Spleen (tissue), 11 donors: ENCODE measurements around the gene UTP25. TPM values are rescaled to one million over a fixed set of nuclear protein-coding genes. Genes with fewer than 3 reads are reported as not detected.

Experiments used
- DNase-seq: peaks from one replicate; pipeline ENCODE4 v3.0.0-alpha.2; 2020
- H3K27ac ChIP-seq, 8 donors: fragments of 200-600 bp; sonication (generic) in 7 of 8; 1 replicate in 4 of 8; 2 replicates in 4 of 8; pipeline versions ENCODE4 v1.5.0 to v1.8.0; 2016 to 2021; ENCODE audit warnings: inconsistent platforms in 4 of 8, mild to moderate bottlenecking in 4 of 8, moderate library complexity in 1 of 8
- H3K27me3 ChIP-seq, 7 donors: fragments of 200-600 bp; sonication (generic) in 6 of 7; replicated peaks in 1 of 7; 1 replicate in 4 of 7; 2 replicates in 3 of 7; pipeline versions ENCODE4 v1.5.0 to v1.8.0; 2016 to 2021; ENCODE audit warnings: inconsistent platforms in 3 of 7, mild to moderate bottlenecking in 1 of 7
- H3K36me3 ChIP-seq, 6 donors: fragments of 200-600 bp; sonication (generic) in 5 of 6; 1 replicate in 4 of 6; 2 replicates in 2 of 6; pipeline versions ENCODE4 v1.5.0 to v1.8.0; 2016 to 2021; ENCODE audit warnings: inconsistent platforms in 2 of 6
- H3K4me1 ChIP-seq, 6 donors: fragments of 200-600 bp; sonication (generic) in 5 of 6; 1 replicate in 3 of 6; 2 replicates in 3 of 6; pipeline versions ENCODE4 v1.5.0 to v1.8.0; 2016 to 2021; ENCODE audit warnings: inconsistent platforms in 3 of 6
- H3K4me3 ChIP-seq, 8 donors: fragments of 200-600 bp; sonication (generic) in 7 of 8; 1 replicate in 4 of 8; 2 replicates in 4 of 8; pipeline versions ENCODE4 v1.5.0 to v1.8.0; 2016 to 2021; ENCODE audit warnings: inconsistent platforms in 4 of 8, mild to moderate bottlenecking in 4 of 8, moderate library complexity in 2 of 8
- H3K9me3 ChIP-seq, 8 donors: fragments of 200-600 bp; sonication (generic) in 7 of 8; 1 replicate in 4 of 8; 2 replicates in 4 of 8; pipeline versions ENCODE4 v1.5.0 to v1.8.0; 2016 to 2021; ENCODE audit warnings: inconsistent platforms in 4 of 8
- POLR2A ChIP-seq, 3 donors: fragments of 450-650 bp; IDR thresholded peaks; one replicate each; pipeline ENCODE4 v1.5.1; 2017; ENCODE audit warnings: antibody characterized with exemption in 3 of 3, mild to moderate bottlenecking in 1 of 3
- POLR2AphosphoS5 ChIP-seq, 3 donors: sonication (generic); formaldehyde crosslinking; IDR thresholded peaks; one replicate each; pipeline ENCODE4 v1.5.1; 2017; ENCODE audit warnings: antibody characterized with exemption in 3 of 3
- WGBS, 5 donors: extraction: QIAGEN DNeasy Blood & Tissue Kit in 3 of 5; methylation state at CpG; one replicate each; pipeline versions ENCODE4 v1.1.5 to v1.1.7; 2013 to 2018; 5-methylcytosine and 5-hydroxymethylcytosine counted together
- intact Hi-C: fragments of 100-400 bp; cut with DNase I; formaldehyde crosslinking; loops from one replicate; pipeline ENCODE4 v1.15.0; 2023; ENCODE audit warnings: low total_unique reads
- polyA plus RNA-seq, 3 donors: library from polyadenylated mRNA; stranded (reverse); fragments of 200-250 nt; gene quantifications; one replicate each; pipeline ENCODE4 v1.2.1, GENCODE V29; 2013
- total RNA-seq, 7 donors: library from RNA; depleted of rRNA in 3 of 7; stranded (reverse); fragments of >200 nt in 3 of 7; fragmentation: NEBNext Ultra II Directional in 4 of 7; extraction: Animal tissue kit (Norgen Biotek cat#: 25700) in 4 of 7; gene quantifications; one replicate each; pipeline versions ENCODE4 v1.1.0 to v1.2.1, GENCODE V29; 2016 to 2021
- TF ChIP-seq, protein P1 (sequence below), 11 experiments: fragments of 200-600 bp in 7 of 11; fragments of 450-650 bp in 4 of 11; sonication (generic) in 4 of 11; IDR thresholded peaks in 8 of 11; conservative IDR thresholded peaks in 3 of 11; 1 replicate in 7 of 11; 2 replicates in 4 of 11; pipeline versions ENCODE4 v1.4.0 to v1.8.0; 2016 to 2021; ENCODE audit warnings: antibody characterized with exemption in 11 of 11, inconsistent platforms in 4 of 11, mild to moderate bottlenecking in 1 of 11
- donor health status: healthy with polysubstance abuse.
- donor health status: DM: no; HTN: no; CAD: no; lungs with moderate emphysema.
- donor health status: DM: no; HTN: no; CAD: no.
- donor health status: Bipolar disorder and iron deficiency.
- donor health status: healthy.
- donor health status: DM: no; HTN: no; CAD: no.
- donor health status: DM: yes; HTN: yes; CAD: no.

The UTP25 gene
- total and polyA plus RNA-seq, 10 donors, result 1.8 to 13.4 (median 9.1) TPM

DNA sequence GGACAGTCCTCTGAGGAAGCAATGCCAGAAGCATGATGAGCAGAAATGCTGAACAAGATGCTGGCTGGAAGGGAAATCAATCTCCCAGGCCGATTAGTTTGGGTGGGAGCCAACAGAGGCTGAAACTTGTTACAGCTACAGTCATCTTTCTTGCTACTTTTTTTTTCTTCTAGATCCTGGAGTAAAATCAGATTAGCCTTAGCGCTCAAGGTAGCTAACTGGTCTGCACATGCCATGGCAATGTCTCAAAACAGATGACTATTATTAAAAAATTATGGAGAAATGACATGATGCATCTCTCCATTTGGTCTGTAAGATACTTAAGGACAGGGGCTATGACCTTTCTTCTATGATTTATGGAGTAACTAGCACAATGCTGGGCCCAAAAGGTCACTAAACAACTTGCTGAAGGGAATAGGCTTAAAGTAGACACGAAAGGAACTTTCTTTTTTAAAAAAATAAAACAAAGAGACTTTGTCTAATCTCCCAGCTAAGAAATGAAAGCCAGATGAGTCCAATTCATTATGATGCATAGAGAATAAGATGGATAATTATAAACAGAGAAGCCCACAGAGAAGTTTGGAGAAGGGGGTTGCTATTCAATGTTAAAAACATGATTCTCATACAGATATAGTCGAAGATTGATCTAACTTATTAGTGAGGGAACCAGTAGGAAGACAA is 42.5 kb downstream of the UTP25 start:
- Histone ChIP-seq H3K4me3 (no peak overlapping the region), H3K4me1 (no peaks in the 10 kb centered on the region), H3K27ac (no peak overlapping the region), H3K36me3 (no peaks in the 10 kb centered on the region), H3K9me3 (peaks cover 0 to 22% (median 17%) of the 10 kb centered on the region in 8 donors), H3K27me3 (peaks cover 0 to 26% (median 0%) of the 10 kb centered on the region in 7 donors)
- intact Hi-C loops, result no loop called here
- TF ChIP-seq POLR2A (IDR thresholded peaks at IDR 0.05) (no peak), POLR2AphosphoS5 (IDR thresholded peaks at IDR 0.05) (no peak)
- TF ChIP-seq, protein P1, sequence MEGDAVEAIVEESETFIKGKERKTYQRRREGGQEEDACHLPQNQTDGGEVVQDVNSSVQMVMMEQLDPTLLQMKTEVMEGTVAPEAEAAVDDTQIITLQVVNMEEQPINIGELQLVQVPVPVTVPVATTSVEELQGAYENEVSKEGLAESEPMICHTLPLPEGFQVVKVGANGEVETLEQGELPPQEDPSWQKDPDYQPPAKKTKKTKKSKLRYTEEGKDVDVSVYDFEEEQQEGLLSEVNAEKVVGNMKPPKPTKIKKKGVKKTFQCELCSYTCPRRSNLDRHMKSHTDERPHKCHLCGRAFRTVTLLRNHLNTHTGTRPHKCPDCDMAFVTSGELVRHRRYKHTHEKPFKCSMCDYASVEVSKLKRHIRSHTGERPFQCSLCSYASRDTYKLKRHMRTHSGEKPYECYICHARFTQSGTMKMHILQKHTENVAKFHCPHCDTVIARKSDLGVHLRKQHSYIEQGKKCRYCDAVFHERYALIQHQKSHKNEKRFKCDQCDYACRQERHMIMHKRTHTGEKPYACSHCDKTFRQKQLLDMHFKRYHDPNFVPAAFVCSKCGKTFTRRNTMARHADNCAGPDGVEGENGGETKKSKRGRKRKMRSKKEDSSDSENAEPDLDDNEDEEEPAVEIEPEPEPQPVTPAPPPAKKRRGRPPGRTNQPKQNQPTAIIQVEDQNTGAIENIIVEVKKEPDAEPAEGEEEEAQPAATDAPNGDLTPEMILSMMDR (IDR thresholded peaks at IDR 0.05 in 8 of 11, conservative IDR thresholded peaks at IDR 0.05 in 3 of 11), result no peak
- no peak for DNase-seq
- WGBS, 5 donors, result 50 to 63% (median 61%) methylated on average over 4 of the region's 4 CpGs

DNA sequence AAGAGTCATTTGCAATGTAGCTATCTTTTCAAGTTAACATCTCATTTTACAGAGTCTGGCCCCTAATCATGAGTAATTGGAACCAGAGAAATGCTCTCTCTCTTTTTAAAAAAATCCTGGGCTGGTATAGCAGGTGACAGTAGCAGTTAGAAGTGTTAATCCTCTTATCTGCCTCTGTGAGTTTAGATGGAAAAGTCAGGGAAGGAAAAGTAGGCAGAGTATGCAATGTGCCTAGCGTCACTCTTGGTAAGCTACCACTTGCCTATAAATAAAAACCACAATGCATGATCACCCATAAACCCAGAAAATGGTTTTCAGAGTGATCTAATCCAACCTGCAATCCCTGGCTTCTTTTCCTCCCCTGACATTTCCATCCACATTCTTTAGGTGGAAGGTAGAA is 43.2 kb downstream of the UTP25 start:
- WGBS, 5 donors, result 0 to 90% (median 29%) methylated on average over 1 of the region's 1 CpG
- intact Hi-C loops, result no loop called here
- no peak overlapping the region for H3K27ac ChIP-seq
- TF ChIP-seq, protein P1 (IDR thresholded peaks at IDR 0.05 in 8 of 11, conservative IDR thresholded peaks at IDR 0.05 in 3 of 11), result no peak
- TF ChIP-seq POLR2AphosphoS5 (IDR thresholded peaks at IDR 0.05), result no peak
- no peak for TF ChIP-seq POLR2A (IDR thresholded peaks at IDR 0.05)
- DNase-seq, result no peak
- H3K27me3 ChIP-seq, result peaks cover 0 to 33% (median 0%) of the 10 kb centered on the region in 7 donors
- no peak overlapping the region for H3K4me3 ChIP-seq
- H3K9me3 ChIP-seq, result peaks cover 0 to 20% (median 17%) of the 10 kb centered on the region in 8 donors
- no peaks in the 10 kb centered on the region for H3K4me1 ChIP-seq
- H3K36me3 ChIP-seq, result no peaks in the 10 kb centered on the region

DNA sequence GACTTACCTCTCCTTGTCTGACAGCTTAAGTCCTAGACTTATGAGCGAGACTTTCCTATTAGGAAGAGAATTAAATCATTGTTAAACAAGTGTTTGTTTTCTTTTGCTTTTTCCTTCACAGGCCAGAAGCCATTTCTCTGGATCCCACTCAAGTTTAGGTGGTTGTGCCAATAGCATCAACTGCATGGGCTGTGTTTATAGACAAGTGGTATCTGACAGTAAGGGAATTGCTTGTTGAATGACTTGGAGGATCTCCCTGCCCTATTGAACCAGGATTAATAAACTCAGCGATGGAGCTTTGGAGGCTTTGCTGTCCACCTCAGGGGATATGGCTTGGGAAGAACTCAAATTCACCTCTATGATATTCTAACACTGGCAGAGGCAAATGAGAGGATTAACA is 43.7 kb downstream of the UTP25 start:
- Histone ChIP-seq H3K4me3 (no peak overlapping the region), H3K27me3 (peaks cover 0 to 37% (median 0%) of the 10 kb centered on the region in 7 donors), H3K27ac (no peak overlapping the region), H3K4me1 (no peaks in the 10 kb centered on the region), H3K9me3 (peaks cover 0 to 16% (median 14%) of the 10 kb centered on the region in 8 donors), H3K36me3 (no peaks in the 10 kb centered on the region)
- no peak for DNase-seq
- WGBS, 5 donors, result 77 to 87% (median 85%) methylated on average over 2 of the region's 2 CpGs
- intact Hi-C loops, result no loop called here
- TF ChIP-seq POLR2AphosphoS5 (IDR thresholded peaks at IDR 0.05) (no peak), POLR2A (IDR thresholded peaks at IDR 0.05) (no peak)
- TF ChIP-seq, protein P1 (IDR thresholded peaks at IDR 0.05 in 8 of 11, conservative IDR thresholded peaks at IDR 0.05 in 3 of 11), result no peak

GRCh38 chr1:209873067-209873799 is 45.5 kb downstream of the UTP25 start:
- H3K4me3 ChIP-seq, result no peak overlapping the region
- TF ChIP-seq, protein P1 (IDR thresholded peaks at IDR 0.05 in 8 of 11, conservative IDR thresholded peaks at IDR 0.05 in 3 of 11), result no peak
- no peak for TF ChIP-seq POLR2AphosphoS5 (IDR thresholded peaks at IDR 0.05)

More at GRCh38 chr1:209873067-209873799, 45.5 kb downstream of the UTP25 start:
- Histone ChIP-seq H3K9me3 (peaks cover 0 to under 1% (median 0%) of the 10 kb centered on the region in 8 donors), H3K27me3 (peaks cover 0 to 41% (median 0%) of the 10 kb centered on the region in 7 donors), H3K27ac (no peak overlapping the region), H3K36me3 (no peaks in the 10 kb centered on the region), H3K4me1 (no peaks in the 10 kb centered on the region)
- WGBS, 5 donors, result 70 to 89% (median 81%) methylated on average over 3 of the region's 3 CpGs
- intact Hi-C loops, result no loop called here
- no peak for DNase-seq
